DMS153 treated with DMSO at 0.1 percent for 48 hours (cell line): Measurements from ENCODE around the gene ZC3HAV1.
"Not testable (repeated sequence)": the region's sequence is repeated elsewhere in the genome, so short reads cannot be mapped to it uniquely, and the experiment has no call there.

Source experiments
- DNase-seq: peaks from one replicate; lab custom pipeline; 2025; ENCODE audit not compliant: unreplicated experiment; lab: John Stamatoyannopoulos, UW

The ZC3HAV1 gene

DNA sequence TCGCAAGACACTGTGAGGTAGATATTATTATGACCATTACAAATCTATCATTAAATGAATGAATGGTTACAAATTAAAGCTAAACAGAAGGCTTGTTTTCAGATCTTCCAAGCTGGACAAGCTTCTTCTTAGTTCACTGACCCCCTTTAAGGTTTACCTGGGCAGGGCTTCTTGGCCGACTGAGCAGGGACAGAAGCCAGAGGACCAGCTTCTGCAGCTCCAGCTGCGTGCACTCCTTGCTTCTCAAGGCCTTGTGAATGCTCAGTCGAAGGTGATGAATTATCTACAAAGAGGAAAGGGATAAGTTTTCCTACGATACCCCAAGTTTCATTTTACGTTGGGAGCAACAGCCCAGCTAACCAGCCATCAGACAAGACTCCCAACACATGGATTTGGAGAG, 83.0 kb downstream of the ZC3HAV1 start:
- no peak for DNase-seq

DNA sequence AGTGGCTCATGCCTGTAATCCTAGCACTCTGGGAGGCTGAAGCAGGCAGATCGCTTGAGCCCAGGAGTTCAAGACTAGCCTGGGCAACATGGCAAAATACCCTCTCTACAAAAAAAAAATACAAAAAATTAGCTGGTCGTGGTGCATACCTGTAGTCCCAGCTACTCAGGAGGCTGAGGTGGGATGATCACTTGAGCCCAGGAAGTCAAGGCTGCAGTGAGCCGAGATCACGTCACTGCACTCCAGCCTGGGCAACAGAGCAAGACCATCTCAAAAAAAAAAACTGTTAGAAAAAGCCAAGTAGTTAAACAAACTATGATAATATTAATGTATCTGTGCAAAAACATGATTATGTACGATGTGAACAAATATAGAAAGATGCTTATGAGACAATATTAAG, 83.7 kb downstream of the ZC3HAV1 start:
- DNase-seq, result not testable (repeated sequence)

DNA sequence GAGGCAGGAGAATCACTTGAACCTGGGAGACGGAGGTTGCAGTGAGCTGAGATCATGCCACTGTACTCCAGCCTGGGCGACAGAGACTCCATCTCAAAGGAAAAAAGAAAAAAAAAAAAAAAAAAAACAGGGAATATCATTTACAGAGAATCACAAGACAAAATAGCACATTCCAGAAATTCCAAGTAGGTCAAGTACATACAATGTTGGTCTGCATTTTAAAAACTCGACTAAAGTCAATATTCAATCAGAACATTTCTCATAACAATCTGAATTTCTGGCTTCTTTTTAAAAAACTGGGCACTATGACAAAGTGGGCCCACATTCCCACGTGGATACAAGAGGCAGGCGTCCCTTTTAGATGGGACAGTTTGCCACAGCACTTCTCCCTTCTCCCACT, 86.4 kb downstream of the ZC3HAV1 start:
- DNase-seq, result no peak

DNA sequence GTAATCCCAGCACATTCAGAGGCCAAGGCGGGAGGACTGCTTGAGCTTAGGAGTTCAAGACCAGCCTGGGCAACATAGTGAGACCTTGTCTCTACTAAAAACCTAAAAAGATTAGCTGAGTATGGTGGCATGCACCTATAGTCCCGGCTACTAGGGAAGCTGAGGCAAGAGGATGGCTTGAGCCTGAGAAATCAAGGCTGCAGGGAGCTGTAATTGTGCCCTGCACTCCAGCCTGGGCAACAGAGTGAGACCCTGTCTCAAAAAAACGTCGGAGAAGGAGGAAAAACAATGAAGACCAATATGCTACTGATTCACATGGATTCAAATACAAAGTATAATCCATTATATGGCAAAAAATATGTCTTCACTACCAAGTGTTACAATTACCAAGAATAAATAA, 87.2 kb downstream of the ZC3HAV1 start:
- no peak for DNase-seq

DNA sequence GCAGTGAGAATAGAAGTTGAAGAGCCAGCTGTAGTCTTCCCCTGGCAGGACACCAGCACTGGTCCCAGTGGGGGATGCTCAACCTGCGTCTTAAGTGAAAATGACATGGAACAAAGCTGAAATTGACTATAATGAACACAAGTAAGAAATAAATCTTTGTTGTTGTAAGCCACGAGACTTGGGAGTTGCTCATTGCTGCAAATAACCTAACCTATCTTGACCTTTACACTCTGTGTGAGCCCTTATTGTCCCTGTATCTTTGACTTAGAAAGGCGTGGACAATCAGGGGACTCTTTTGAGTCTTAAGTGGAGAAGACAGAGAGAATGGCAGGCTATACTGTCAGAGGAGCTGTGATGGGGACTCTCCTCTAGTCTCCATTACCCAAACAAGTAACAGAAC, 90.6 kb downstream of the ZC3HAV1 start:
- no peak for DNase-seq

DNA sequence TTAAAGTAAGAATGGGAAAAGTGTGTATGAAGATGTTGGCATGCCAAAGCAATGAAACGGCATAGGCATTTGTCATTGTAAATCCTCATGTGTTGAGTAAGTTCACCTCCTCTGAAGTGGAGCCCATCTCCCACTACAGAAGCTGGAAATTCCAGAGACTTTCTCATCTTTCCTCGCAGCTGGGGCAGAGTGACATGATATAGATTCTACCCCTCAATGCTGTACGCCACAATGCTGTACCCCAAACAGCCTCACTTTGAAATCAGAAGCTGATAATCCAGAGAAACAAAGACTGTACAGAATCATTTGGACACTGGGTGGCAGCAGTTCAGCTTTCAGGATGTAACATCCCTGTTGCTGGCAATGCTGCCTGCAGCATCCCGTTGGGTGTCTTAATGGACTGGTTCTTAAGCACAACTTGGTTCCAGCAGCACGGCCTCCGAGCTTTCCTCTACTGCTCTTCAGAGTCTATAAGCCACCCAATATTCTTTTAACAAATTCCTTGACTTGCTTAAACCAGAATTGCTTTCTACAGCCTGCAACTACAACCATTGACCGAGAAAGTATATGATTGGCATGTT, 92.5 kb downstream of the ZC3HAV1 start:
- peak; percentile 32 for DNase-seq

DNA sequence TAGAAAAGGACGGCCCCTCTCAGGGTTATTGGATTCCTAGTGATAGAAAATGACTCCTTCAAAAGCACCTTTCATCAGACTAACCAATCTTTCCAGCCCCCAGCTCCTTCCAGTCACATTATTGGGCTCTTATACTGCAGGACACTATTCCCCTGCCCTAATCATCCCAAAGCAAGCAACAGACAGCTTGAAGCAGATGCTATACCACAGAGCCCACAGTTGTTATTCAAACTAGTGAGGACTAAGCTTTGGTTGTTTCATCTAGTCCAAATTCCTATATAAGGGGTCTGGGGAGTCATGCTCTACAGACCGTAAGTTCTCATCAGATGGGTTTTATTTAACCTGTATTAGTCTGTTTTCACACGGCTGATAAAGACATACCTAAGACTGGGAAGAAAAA, 98.1 kb downstream of the ZC3HAV1 start:
- no peak for DNase-seq

DNA sequence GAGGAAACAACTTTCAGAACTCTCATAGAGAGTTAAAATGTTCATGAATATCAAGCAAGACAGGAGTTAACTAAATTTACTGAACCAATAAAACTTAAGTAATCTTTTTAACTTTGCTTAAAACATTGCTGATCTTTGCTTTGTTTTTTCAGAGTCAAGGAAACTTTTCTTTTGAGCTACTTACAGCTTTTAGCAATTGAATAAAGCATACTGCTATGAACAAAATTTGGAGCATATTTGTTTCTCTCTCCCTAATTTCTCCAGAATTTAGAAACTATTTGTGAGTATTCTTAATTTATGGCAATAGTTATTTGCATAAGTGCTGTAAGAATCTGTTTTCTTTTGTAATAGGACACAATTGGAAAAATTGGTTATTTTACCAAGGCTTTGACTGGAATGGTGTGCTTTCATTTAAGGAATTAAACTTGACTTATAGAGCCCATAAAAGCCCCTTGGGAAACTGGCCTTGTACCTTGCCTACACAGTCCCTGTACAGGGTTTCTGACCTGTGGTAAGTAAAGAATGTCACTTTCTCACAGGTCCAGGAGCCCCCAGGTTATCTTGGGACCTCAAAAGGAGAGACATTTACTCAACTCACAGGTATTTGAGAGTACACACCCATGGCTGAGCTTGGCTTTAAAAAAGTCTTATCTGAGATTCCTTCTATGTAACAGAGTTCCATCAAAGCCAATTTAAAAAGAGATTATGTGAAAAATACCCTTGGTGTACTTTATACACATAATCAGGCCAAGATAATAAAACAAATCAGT, 105.0 kb downstream of the ZC3HAV1 start:
- DNase-seq, result no peak

DNA sequence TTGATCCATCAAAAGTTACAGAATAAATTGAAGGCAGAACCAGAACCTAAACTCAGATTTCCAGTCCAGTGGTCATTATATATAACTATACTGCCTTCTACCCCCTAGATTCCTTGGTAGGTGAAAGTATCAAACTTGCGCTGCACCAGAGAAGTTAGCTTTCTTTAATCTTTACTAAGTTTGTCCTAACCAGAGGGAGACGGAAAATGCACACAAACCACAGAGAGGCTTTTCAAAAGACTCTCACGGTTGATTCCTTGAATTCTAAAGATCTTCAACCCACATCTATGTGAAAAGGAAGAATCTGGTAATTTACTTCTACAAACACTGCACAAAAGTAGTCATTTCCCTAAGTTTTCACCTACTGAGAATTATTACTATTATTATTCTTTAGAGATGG, 110.1 kb downstream of the ZC3HAV1 start:
- DNase-seq, result no peak
